Measurements from ENCODE around the gene CSKMT. TPM values are rescaled to one million over a fixed set of nuclear protein-coding genes. Genes with fewer than 3 reads are reported as not detected.
"Not testable (repeated sequence)": the region's sequence is repeated elsewhere in the genome, so short reads cannot be mapped to it uniquely, and the experiment has no call there.

The CSKMT gene
- total RNA-seq, 1 donor from 2014 or later: 69.4 TPM

GRCh38 chr11:62666259-62666926, 1.3 kb downstream of the CSKMT start:
- Mint-ChIP-seq H3K4me1 (ENCODE audit: low read depth) (peaks cover 37% of the 10 kb centered on the region), H3K27ac (peak overlapping the region; percentile 67), H3K9me3 (no peaks in the 10 kb centered on the region), H3K27me3 (ENCODE audit: insufficient read depth) (no peaks in the 10 kb centered on the region), H3K4me3 (peak overlapping the region; percentile 98), H3K36me3 (ENCODE audit: low read depth) (peaks cover 37% of the 10 kb centered on the region)
- intact Hi-C loops (cut with micrococcal nuclease): no loop called here
- DNase-seq (ENCODE audit: low spot score): no peak

DNA sequence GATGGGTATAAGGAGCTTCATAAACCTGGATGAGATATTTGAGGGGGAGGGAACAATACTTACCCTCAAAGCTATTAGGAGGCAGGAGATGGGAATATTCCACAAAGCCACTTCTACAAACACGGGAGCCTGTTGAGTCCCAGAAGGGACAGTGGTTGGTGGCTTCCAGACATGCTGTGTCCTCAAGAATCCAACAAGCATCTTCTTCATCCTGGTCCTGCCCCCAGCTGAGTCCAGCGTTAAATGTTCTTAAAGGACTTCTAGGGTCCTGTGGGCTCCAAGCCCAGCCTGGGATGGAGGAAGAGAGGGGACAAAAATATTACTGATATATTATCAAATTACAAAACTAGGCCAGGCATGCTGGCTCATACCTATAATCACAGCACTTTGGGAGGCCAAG, 2.3 kb downstream of the CSKMT start:
- peaks cover 35% of the 10 kb centered on the region for H3K36me3 Mint-ChIP-seq (ENCODE audit: low read depth)
- H3K9me3 Mint-ChIP-seq: no peaks in the 10 kb centered on the region
- H3K4me3 Mint-ChIP-seq: peak overlapping the region; percentile 98
- no peaks in the 10 kb centered on the region for H3K27me3 Mint-ChIP-seq (ENCODE audit: insufficient read depth)
- no peak for DNase-seq (ENCODE audit: low spot score)
- peak overlapping the region; percentile 35 for H3K27ac Mint-ChIP-seq
- peaks cover 36% of the 10 kb centered on the region for H3K4me1 Mint-ChIP-seq (ENCODE audit: low read depth)
- intact Hi-C loops (cut with micrococcal nuclease): no loop called here

GRCh38 chr11:62669420-62670161, 4.5 kb downstream of the CSKMT start:
- H3K27me3 Mint-ChIP-seq (ENCODE audit: insufficient read depth): no peaks in the 10 kb centered on the region
- DNase-seq (ENCODE audit: low spot score): no peak
- peak overlapping the region; percentile 97 for H3K4me3 Mint-ChIP-seq
- peak overlapping the region; percentile 98 for H3K27ac Mint-ChIP-seq
- peaks cover 29% of the 10 kb centered on the region for H3K36me3 Mint-ChIP-seq (ENCODE audit: low read depth)
- intact Hi-C loops (cut with micrococcal nuclease): loop anchor here (2.0 to 10.0 kb wide), 2 partner anchors 171 to 245 kb away; no protein-coding TSS in a partner anchor
- H3K9me3 Mint-ChIP-seq: no peaks in the 10 kb centered on the region
- H3K4me1 Mint-ChIP-seq (ENCODE audit: low read depth): peaks cover 33% of the 10 kb centered on the region

- Mint-ChIP-seq H3K27ac (peak overlapping the region; percentile 98), H3K27me3 (ENCODE audit: insufficient read depth) (no peaks in the 10 kb centered on the region), H3K4me1 (ENCODE audit: low read depth) (peaks cover 37% of the 10 kb centered on the region), H3K36me3 (ENCODE audit: low read depth) (peaks cover 21% of the 10 kb centered on the region), H3K9me3 (no peaks in the 10 kb centered on the region), H3K4me3 (peak overlapping the region; percentile 97)
- DNase-seq (ENCODE audit: low spot score): no peak
- intact Hi-C loops (cut with micrococcal nuclease): loop anchor here (1.0 to 10.0 kb wide), 6 partner anchors 8 to 246 kb away; partner anchors contain the start of genes HNRNPUL2, INTS5, TUT1 and UBXN1
Observed at GRCh38 chr11:62671236-62671607, 6.1 kb downstream of the CSKMT start.

DNA sequence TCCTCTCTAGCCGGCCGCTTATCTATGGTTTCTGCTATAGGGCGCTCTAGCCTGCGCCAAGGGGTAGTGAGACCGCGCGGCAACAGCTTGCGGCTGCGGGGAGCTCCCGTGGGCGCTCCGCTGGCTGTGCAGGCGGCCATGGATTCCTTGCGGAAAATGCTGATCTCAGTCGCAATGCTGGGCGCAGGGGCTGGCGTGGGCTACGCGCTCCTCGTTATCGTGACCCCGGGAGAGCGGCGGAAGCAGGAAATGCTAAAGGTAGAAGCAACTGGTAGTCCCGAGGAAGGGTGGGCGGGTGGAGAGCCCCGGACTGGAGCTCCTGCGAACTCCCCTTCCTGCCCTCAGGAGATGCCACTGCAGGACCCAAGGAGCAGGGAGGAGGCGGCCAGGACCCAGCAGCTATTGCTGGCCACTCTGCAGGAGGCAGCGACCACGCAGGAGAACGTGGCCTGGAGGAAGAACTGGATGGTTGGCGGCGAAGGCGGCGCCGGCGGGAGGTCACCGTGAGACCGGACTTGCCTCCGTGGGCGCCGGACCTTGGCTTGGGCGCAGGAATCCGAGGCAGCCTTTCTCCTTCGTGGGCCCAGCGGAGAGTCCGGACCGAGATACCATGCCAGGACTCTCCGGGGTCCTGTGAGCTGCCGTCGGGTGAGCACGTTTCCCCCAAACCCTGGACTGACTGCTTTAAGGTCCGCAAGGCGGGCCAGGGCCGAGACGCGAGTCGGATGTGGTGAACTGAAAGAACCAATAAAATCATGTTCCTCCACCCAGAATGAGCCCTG, 6.7 kb downstream of the CSKMT start, which contains the start of the genes LBHD1 and UQCC3:
LBHD1 (minus strand) TSS at position 660 of the 782 bp plus-strand sequence. CDS start 2,236 bp downstream, outside the sequence.
UQCC3 (plus strand) TSS at position 66 of the 782 bp plus-strand sequence; CDS start at position 139, 73 bp downstream.
- Mint-ChIP-seq H3K4me1 (ENCODE audit: low read depth) (peaks cover 34% of the 10 kb centered on the region), H3K9me3 (no peaks in the 10 kb centered on the region), H3K27ac (peak within 1 kb of the TSS; percentile 98), H3K27me3 (ENCODE audit: insufficient read depth) (no peaks in the 10 kb centered on the region), H3K36me3 (ENCODE audit: low read depth) (peaks cover 16% of the 10 kb centered on the region), H3K4me3 (peak within 1 kb of the TSS; percentile 97)
- intact Hi-C loops (cut with micrococcal nuclease): loop anchor here (1.0 to 10.0 kb wide), 8 partner anchors 8 to 247 kb away; partner anchors contain the start of genes GANAB, HNRNPUL2, INTS5 and TUT1
- DNase-seq (ENCODE audit: low spot score): peak; percentile 75

DNA sequence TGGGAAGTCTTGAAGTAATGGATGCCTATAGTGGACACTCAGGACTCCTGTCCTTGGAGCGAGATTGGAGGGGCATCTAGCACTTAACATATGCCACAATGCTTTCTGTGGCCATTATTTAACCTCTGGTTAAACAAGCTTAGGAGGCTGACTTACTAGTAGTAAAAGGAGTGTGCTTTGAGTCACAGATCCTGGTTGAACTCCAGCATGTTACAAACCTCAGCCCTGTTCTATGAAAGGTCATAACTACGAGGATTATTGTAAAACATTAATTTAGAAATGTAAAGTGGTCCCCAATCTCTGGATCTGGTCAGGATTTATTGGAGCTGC, 8.0 kb downstream of the CSKMT start:
- Mint-ChIP-seq H3K36me3 (ENCODE audit: low read depth) (peaks cover 20% of the 10 kb centered on the region), H3K27ac (peak overlapping the region; percentile 98), H3K4me1 (ENCODE audit: low read depth) (peaks cover 40% of the 10 kb centered on the region), H3K27me3 (ENCODE audit: insufficient read depth) (no peaks in the 10 kb centered on the region), H3K4me3 (peak overlapping the region; percentile 97), H3K9me3 (no peaks in the 10 kb centered on the region)
- no peak for DNase-seq (ENCODE audit: low spot score)
- intact Hi-C loops (cut with micrococcal nuclease): loop anchor here (10.0 kb wide), 1 partner anchor 248 kb away; no protein-coding TSS in a partner anchor

- Mint-ChIP-seq H3K36me3 (ENCODE audit: low read depth) (peaks cover 16% of the 10 kb centered on the region), H3K4me1 (ENCODE audit: low read depth) (peaks cover 34% of the 10 kb centered on the region)
- intact Hi-C loops (cut with micrococcal nuclease): loop anchor here (10.0 kb wide), 1 partner anchor 251 kb away; no protein-coding TSS in a partner anchor
- not testable (repeated sequence) for H3K27me3 Mint-ChIP-seq (ENCODE audit: insufficient read depth); H3K27ac Mint-ChIP-seq; H3K4me3 Mint-ChIP-seq; H3K9me3 Mint-ChIP-seq; DNase-seq (ENCODE audit: low spot score)
Observed at GRCh38 chr11:62675415-62675814, 10.3 kb downstream of the CSKMT start.

DNA sequence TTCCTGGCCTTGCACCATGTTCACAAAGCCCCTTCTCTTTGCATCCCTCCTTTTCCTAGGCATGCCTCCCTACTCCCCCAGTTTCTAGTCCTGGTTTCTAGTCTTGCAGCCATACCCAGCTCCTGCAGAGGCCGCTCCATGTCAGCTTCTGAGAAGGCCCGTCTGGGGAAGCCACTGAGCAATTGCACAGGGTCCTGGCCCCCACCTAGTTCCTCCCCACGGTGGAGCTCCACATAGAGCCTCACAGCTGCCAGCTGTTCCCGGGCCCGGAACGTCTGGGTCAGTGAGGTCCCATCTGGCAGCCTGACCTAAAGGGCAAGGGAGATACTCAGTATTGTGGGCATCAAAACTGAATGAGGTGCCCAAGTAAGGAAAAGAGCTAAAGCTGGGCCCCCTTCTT, 11.6 kb downstream of the CSKMT start:
- intact Hi-C loops (cut with micrococcal nuclease): loop anchor here (10.0 kb wide), 1 partner anchor 252 kb away; no protein-coding TSS in a partner anchor
- peaks cover 16% of the 10 kb centered on the region for H3K36me3 Mint-ChIP-seq (ENCODE audit: low read depth)
- H3K4me3 Mint-ChIP-seq: peak overlapping the region; percentile 80
- DNase-seq (ENCODE audit: low spot score): no peak
- peaks cover 40% of the 10 kb centered on the region for H3K4me1 Mint-ChIP-seq (ENCODE audit: low read depth)
- peak overlapping the region; percentile 6 for H3K27ac Mint-ChIP-seq
- H3K9me3 Mint-ChIP-seq: no peaks in the 10 kb centered on the region
- H3K27me3 Mint-ChIP-seq (ENCODE audit: insufficient read depth): no peaks in the 10 kb centered on the region

DNA sequence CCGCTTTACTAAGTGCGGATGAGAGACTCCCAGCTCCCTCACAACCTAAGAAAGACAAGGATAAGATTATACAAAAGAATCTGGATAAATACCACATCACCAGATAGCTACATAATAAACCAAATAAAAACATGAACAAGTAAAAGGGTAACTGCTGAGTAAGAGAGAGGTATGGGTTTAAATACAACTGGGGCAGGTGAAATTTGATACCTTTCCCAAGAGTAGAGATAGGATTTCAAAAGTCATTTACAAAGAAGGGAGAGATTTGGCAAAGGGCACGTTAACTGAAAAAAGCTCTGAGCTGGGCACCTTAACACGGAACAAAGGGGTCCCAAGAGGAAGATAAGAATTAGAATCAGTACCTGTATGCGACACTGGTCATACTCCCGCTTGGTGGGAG, 12.0 kb downstream of the CSKMT start:
- no peaks in the 10 kb centered on the region for H3K9me3 Mint-ChIP-seq
- H3K36me3 Mint-ChIP-seq (ENCODE audit: low read depth): peaks cover 16% of the 10 kb centered on the region
- intact Hi-C loops (cut with micrococcal nuclease): loop anchor here (10.0 kb wide), 1 partner anchor 252 kb away; no protein-coding TSS in a partner anchor
- H3K4me3 Mint-ChIP-seq: peak overlapping the region; percentile 80
- DNase-seq (ENCODE audit: low spot score): no peak
- H3K27ac Mint-ChIP-seq: peak overlapping the region; percentile 6
- H3K4me1 Mint-ChIP-seq (ENCODE audit: low read depth): peaks cover 40% of the 10 kb centered on the region
- no peaks in the 10 kb centered on the region for H3K27me3 Mint-ChIP-seq (ENCODE audit: insufficient read depth)

GRCh38 chr11:62677714-62678113, 12.6 kb downstream of the CSKMT start:
- Mint-ChIP-seq H3K9me3 (no peaks in the 10 kb centered on the region), H3K4me1 (ENCODE audit: low read depth) (peaks cover 40% of the 10 kb centered on the region), H3K27me3 (ENCODE audit: insufficient read depth) (no peaks in the 10 kb centered on the region), H3K4me3 (peak overlapping the region; percentile 80), H3K36me3 (ENCODE audit: low read depth) (peaks cover 16% of the 10 kb centered on the region), H3K27ac (peak overlapping the region; percentile 82)
- intact Hi-C loops (cut with micrococcal nuclease): loop anchor here (2.0 to 10.0 kb wide), 2 partner anchors 13 to 253 kb away; partner anchors contain the start of genes C11orf98 and CSKMT
- no peak for DNase-seq (ENCODE audit: low spot score)

DNA sequence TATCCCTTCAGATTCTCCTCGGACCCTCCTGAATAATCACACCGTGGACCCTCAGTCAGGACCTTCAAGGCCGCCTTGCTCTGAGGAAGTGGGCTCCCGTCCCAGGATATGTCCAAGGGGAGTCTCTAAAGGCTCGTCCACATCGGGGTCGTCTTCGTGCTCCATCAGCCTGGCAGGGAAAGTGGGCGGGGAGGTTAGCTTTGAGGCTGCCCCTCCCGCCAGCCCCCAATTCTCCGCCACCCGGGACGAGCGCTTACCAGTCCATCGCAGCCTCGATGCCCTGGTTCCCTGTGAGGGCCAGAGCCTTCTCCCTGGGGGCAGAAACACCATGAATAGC, 13.3 kb downstream of the CSKMT start:
- H3K4me3 Mint-ChIP-seq: peak overlapping the region; percentile 80
- intact Hi-C loops (cut with micrococcal nuclease): loop anchor here (2.0 to 10.0 kb wide), 2 partner anchors 14 to 254 kb away; partner anchors contain the start of genes C11orf98 and CSKMT
- no peaks in the 10 kb centered on the region for H3K27me3 Mint-ChIP-seq (ENCODE audit: insufficient read depth)
- no peak for DNase-seq (ENCODE audit: low spot score)
- peak overlapping the region; percentile 82 for H3K27ac Mint-ChIP-seq
- peaks cover 36% of the 10 kb centered on the region for H3K4me1 Mint-ChIP-seq (ENCODE audit: low read depth)
- H3K36me3 Mint-ChIP-seq (ENCODE audit: low read depth): peaks cover 16% of the 10 kb centered on the region
- H3K9me3 Mint-ChIP-seq: no peaks in the 10 kb centered on the region

Measured in activated T-helper 1 cell treated with anti-CD3 and anti-CD28 coated beads, Interleukin-12 subunit alpha, Interleukin-12 subunit beta, Interleukin-2, Interleukin-4 antibody, amounts not matched to agents 30 ng/mL and 10 ng/mL and 1 ng/mL, durations not matched to agents 14 hours and 24 hours and 36 hours (primary cell).